Measurements from ENCODE around the gene KLRC4. TPM values are rescaled to one million over a fixed set of nuclear protein-coding genes. Genes with fewer than 3 reads are reported as not detected.

Gene KLRC4
- total RNA-seq, 2 donors from 2014 or later = 0.46 TPM; not detected in 1

Other genes starting within 250 kb of the KLRC4 start
- not detected for gene OLR1, start 237.6 kb downstream of the KLRC4 start, total RNA-seq
- gene TMEM52B, start 230.7 kb downstream of the KLRC4 start, total RNA-seq = not detected
- gene GABARAPL1, start 196.9 kb downstream of the KLRC4 start, total RNA-seq = 10 to 100 TPM; 25.2 to 53.6 TPM
- gene KLRD1, start 101.9 kb downstream of the KLRC4 start, total RNA-seq = 1 to 10 TPM in 1 of 2 donors, under 1 TPM in 1; 0.87 to 2.7 TPM
- 1 to 10 TPM in 1 of 2 donors, under 1 TPM in 1; 0.92 to 1.9 TPM for gene KLRK1, start 19.7 kb downstream of the KLRC4 start, total RNA-seq
- not detected for gene KLRC3, start 10.8 kb upstream of the KLRC4 start, total RNA-seq
- 1 to 10 TPM in 1 of 2 donors, under 1 TPM in 1; 0.89 to 1.7 TPM for gene KLRC2, start 26.3 kb upstream of the KLRC4 start, total RNA-seq
- gene KLRC1, start 43.6 kb upstream of the KLRC4 start, total RNA-seq = 1 to 10 TPM; 1.0 to 2.0 TPM
- gene EIF2S3B, start 96.1 kb upstream of the KLRC4 start, total RNA-seq = 1 to 10 TPM in 1 of 2 donors, under 1 TPM in 1; 0.61 to 2.1 TPM
- gene MAGOHB, start 203.9 kb upstream of the KLRC4 start, total RNA-seq = 10 to 100 TPM; 10.4 to 13.4 TPM